Measurements from ENCODE around the gene ZNF512. TPM values are rescaled to one million over a fixed set of nuclear protein-coding genes. Genes with fewer than 3 reads are reported as not detected.

ZNF512 gene
- total and polyA plus RNA-seq, 9 of the 15 experiments (the other 6 are each of a cell fraction or from before 2014, with no cell fraction given): 24.7 to 101 (median 65.9) TPM

DNA sequence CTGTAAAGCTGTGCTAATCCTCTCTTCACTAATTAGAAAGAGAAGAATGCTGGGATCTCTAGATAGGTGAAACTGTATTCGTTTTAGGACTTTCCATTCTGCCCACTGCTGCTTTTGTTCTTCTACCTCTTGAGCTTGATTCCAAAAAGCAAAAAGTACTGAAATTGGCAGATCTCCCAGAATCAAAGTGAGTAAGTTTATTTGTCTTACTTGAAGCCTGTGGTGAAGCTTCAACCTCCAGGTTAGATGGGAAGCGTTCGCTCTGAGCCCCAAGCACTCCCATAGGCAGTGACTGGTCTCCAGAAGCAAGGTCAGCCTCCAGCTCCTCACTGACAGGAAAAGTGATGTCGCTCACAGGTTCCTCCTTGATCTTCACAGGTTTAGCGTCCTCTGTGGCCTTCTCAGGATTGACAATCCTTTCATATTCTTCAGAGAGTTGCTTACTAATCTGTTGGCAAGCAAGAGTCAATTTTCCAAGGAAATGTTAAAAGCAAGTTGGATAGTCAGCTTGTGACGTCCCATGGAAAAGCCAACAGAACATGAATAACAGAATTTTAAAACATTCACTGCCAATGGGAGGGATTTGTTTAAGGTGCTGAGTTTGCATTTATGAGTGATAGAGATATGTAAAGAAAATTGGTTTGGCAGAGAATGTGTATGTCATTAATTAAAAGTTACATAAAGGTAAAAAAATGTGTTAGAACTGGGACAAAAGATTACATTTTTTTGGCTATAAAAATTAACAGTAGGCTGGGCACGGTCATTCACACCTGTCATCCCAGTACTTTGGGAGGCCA lies 72.5 kb downstream of the ZNF512 start (continued):
- TF ChIP-seq, protein P1, sequence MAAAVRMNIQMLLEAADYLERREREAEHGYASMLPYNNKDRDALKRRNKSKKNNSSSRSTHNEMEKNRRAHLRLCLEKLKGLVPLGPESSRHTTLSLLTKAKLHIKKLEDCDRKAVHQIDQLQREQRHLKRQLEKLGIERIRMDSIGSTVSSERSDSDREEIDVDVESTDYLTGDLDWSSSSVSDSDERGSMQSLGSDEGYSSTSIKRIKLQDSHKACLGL (CRISPR knock-in tag; IDR thresholded peaks at IDR 0.05; ENCODE audit: borderline replicate concordance, poor library complexity, severe bottlenecking): no peak
- TF ChIP-seq MAFK (IDR thresholded peaks at IDR 0.05; ENCODE audit: low read length) (peak; percentile 61; the same call in 1 of the 2 replicates), C11orf30 (IDR thresholded peaks at IDR 0.05; ENCODE audit: low read depth) (peak; percentile 75)

DNA sequence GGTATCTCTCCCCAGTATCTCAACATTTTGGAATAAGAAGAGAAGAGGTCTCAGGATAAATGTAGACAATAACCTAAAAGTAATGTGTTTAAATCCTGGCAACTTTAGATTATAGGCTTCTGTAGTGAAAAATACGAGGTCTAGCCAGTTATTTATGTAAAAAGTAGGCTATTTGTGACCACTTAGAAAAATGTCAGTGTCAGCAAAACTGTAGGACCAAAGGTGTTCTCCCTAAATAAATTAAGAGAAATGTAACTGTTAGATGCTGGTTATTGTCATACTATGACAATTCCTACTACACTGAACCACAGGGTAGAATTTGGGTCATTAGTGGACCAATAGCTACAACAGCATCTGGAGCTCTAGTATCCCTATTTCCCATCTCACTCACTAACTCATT lies 78.5 kb downstream of the ZNF512 start:
- no peak for ATAC-seq
- peaks cover 10 to 13% of the 10 kb centered on the region in 2 experiments; a peak in 4 of 5 replicates for H3K4me1 ChIP-seq (replicated peaks in 1 of 2; ENCODE audit: control insufficient read depth in 2 of 2, insufficient read depth in 2 of 2, low read length in 2 of 2)
- no peaks in the 10 kb centered on the region for H3K9me1 ChIP-seq (ENCODE audit: control insufficient read depth, insufficient read depth, low read length)
- intact Hi-C loops (cut with micrococcal nuclease): no loop called here
- DNase-seq (ENCODE audit: extremely low read depth in 1 of 4, low spot score in 3 of 4): no peak
- H3K9me3 ChIP-seq (replicated peaks; ENCODE audit: control insufficient read depth, insufficient read depth, low read depth, low read length): no peaks in the 10 kb centered on the region
- H3K27me3 ChIP-seq (ENCODE audit: control insufficient read depth in 2 of 2, insufficient read depth in 2 of 2, low read length in 2 of 2): no peaks in the 10 kb centered on the region
- no TSS peak for BruUV-seq (replicated peaks)
- FAIRE-seq: no peak
- 81% methylated on average over 1 of the region's 1 CpG for WGBS (ENCODE audit: insufficient coverage, low coverage, missing lambda C conversion rate)
- ChIA-PET POLR2A (no interaction called here), CTCF (ENCODE audit: low intra/inter-chr PET ratio) (no interaction called here)
- no peak overlapping the region for H3K4me2 ChIP-seq (ENCODE audit: insufficient read depth, low read length)
- H4K20me1 ChIP-seq (replicated peaks; ENCODE audit: control insufficient read depth, insufficient read depth, low read length): no peaks in the 10 kb centered on the region
- H3K27ac ChIP-seq (ENCODE audit: extremely low read depth, low read depth, low read length): no peak overlapping the region
- H3K79me2 ChIP-seq (ENCODE audit: control insufficient read depth, insufficient read depth, low read length): peaks cover 55% of the 10 kb centered on the region
- H3K36me3 ChIP-seq (ENCODE audit: control insufficient read depth, insufficient read depth, low read length): peaks cover 61% of the 10 kb centered on the region
- H3K9ac ChIP-seq (ENCODE audit: insufficient read depth in 1 of 2, low read depth in 2 of 2, low read length in 2 of 2): no peak overlapping the region
- H2AFZ ChIP-seq (ENCODE audit: low read depth, low read length): no peak overlapping the region
- H3K4me3 ChIP-seq: no peak overlapping the region
- in situ Hi-C loops (cut with MboI): no loop called here
- no peak for TF ChIP-seq CBFB (CRISPR knock-in tag; IDR thresholded peaks at IDR 0.05)
- no peak for TF ChIP-seq KLF10 (CRISPR knock-in tag; IDR thresholded peaks at IDR 0.05)
- TF ChIP-seq, protein P2, sequence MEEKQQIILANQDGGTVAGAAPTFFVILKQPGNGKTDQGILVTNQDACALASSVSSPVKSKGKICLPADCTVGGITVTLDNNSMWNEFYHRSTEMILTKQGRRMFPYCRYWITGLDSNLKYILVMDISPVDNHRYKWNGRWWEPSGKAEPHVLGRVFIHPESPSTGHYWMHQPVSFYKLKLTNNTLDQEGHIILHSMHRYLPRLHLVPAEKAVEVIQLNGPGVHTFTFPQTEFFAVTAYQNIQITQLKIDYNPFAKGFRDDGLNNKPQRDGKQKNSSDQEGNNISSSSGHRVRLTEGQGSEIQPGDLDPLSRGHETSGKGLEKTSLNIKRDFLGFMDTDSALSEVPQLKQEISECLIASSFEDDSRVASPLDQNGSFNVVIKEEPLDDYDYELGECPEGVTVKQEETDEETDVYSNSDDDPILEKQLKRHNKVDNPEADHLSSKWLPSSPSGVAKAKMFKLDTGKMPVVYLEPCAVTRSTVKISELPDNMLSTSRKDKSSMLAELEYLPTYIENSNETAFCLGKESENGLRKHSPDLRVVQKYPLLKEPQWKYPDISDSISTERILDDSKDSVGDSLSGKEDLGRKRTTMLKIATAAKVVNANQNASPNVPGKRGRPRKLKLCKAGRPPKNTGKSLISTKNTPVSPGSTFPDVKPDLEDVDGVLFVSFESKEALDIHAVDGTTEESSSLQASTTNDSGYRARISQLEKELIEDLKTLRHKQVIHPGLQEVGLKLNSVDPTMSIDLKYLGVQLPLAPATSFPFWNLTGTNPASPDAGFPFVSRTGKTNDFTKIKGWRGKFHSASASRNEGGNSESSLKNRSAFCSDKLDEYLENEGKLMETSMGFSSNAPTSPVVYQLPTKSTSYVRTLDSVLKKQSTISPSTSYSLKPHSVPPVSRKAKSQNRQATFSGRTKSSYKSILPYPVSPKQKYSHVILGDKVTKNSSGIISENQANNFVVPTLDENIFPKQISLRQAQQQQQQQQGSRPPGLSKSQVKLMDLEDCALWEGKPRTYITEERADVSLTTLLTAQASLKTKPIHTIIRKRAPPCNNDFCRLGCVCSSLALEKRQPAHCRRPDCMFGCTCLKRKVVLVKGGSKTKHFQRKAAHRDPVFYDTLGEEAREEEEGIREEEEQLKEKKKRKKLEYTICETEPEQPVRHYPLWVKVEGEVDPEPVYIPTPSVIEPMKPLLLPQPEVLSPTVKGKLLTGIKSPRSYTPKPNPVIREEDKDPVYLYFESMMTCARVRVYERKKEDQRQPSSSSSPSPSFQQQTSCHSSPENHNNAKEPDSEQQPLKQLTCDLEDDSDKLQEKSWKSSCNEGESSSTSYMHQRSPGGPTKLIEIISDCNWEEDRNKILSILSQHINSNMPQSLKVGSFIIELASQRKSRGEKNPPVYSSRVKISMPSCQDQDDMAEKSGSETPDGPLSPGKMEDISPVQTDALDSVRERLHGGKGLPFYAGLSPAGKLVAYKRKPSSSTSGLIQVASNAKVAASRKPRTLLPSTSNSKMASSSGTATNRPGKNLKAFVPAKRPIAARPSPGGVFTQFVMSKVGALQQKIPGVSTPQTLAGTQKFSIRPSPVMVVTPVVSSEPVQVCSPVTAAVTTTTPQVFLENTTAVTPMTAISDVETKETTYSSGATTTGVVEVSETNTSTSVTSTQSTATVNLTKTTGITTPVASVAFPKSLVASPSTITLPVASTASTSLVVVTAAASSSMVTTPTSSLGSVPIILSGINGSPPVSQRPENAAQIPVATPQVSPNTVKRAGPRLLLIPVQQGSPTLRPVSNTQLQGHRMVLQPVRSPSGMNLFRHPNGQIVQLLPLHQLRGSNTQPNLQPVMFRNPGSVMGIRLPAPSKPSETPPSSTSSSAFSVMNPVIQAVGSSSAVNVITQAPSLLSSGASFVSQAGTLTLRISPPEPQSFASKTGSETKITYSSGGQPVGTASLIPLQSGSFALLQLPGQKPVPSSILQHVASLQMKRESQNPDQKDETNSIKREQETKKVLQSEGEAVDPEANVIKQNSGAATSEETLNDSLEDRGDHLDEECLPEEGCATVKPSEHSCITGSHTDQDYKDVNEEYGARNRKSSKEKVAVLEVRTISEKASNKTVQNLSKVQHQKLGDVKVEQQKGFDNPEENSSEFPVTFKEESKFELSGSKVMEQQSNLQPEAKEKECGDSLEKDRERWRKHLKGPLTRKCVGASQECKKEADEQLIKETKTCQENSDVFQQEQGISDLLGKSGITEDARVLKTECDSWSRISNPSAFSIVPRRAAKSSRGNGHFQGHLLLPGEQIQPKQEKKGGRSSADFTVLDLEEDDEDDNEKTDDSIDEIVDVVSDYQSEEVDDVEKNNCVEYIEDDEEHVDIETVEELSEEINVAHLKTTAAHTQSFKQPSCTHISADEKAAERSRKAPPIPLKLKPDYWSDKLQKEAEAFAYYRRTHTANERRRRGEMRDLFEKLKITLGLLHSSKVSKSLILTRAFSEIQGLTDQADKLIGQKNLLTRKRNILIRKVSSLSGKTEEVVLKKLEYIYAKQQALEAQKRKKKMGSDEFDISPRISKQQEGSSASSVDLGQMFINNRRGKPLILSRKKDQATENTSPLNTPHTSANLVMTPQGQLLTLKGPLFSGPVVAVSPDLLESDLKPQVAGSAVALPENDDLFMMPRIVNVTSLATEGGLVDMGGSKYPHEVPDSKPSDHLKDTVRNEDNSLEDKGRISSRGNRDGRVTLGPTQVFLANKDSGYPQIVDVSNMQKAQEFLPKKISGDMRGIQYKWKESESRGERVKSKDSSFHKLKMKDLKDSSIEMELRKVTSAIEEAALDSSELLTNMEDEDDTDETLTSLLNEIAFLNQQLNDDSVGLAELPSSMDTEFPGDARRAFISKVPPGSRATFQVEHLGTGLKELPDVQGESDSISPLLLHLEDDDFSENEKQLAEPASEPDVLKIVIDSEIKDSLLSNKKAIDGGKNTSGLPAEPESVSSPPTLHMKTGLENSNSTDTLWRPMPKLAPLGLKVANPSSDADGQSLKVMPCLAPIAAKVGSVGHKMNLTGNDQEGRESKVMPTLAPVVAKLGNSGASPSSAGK (IDR thresholded peaks at IDR 0.05): no peak
- TF ChIP-seq MYBL2 (IDR thresholded peaks at IDR 0.05; ENCODE audit: low read depth): no peak
- TF ChIP-seq MYBL2 (CRISPR knock-in tag; IDR thresholded peaks at IDR 0.05; ENCODE audit: borderline replicate concordance): no peak

Data from K562 (cell line).